ENCODE data around the gene QSOX2.

QSOX2 gene

GRCh38 chr9:136242918-136243525, 2.6 kb downstream of the QSOX2 start:
- H3K36me3 ChIP-seq (replicated peaks; ENCODE audit: insufficient read depth, low read length), result no peaks in the 10 kb centered on the region
- no peak for DNase-seq
- no peak overlapping the region for H3K9ac ChIP-seq (ENCODE audit: low read length)
- peaks cover 26% of the 10 kb centered on the region for H3F3A ChIP-seq (ENCODE audit: insufficient read depth, low read length)
- peaks cover 20% of the 10 kb centered on the region for H3K27me3 ChIP-seq (replicated peaks; ENCODE audit: insufficient read depth, low read length)
- no peak for TF ChIP-seq CTCF (IDR thresholded peaks at IDR 0.05; ENCODE audit: low read length)
- no peak for TF ChIP-seq EZH2 (optimal IDR thresholded peaks at IDR 0.05; ENCODE audit: low read depth, low read length)
- no peak for TF ChIP-seq EZH2phosphoT487 (IDR thresholded peaks at IDR 0.05; ENCODE audit: low read length)
- peak overlapping the region; percentile 42; the same call in 1 of the 2 replicates for H3K27ac ChIP-seq (ENCODE audit: low read length)
- H3K4me1 ChIP-seq (ENCODE audit: low read length), result peaks cover 37% of the 10 kb centered on the region
- H3K4me2 ChIP-seq (ENCODE audit: low read depth, low read length), result peak overlapping the region; percentile 98; the same call in 1 of the 2 replicates
- no peak overlapping the region for H3K4me3 ChIP-seq (ENCODE audit: low read length)
- H3K79me2 ChIP-seq (ENCODE audit: low read length), result peaks cover 72% of the 10 kb centered on the region
- H3K9me2 ChIP-seq (replicated peaks; ENCODE audit: insufficient read depth, low read length), result no peaks in the 10 kb centered on the region
- peaks cover 13% of the 10 kb centered on the region for H4K20me1 ChIP-seq (ENCODE audit: insufficient read depth, low read length)
- H3K9me3 ChIP-seq (replicated peaks; ENCODE audit: insufficient read depth, low read length), result no peaks in the 10 kb centered on the region
- H2AFZ ChIP-seq (ENCODE audit: low read length), result no peak overlapping the region

GRCh38 chr9:136242248-136242647, 3.4 kb downstream of the QSOX2 start:
- H3K79me2 ChIP-seq (ENCODE audit: low read length), result peaks cover 78% of the 10 kb centered on the region
- no peak overlapping the region for H2AFZ ChIP-seq (ENCODE audit: low read length)
- DNase-seq, result no peak
- H3K27me3 ChIP-seq (replicated peaks; ENCODE audit: insufficient read depth, low read length), result peaks cover 12% of the 10 kb centered on the region
- H3K4me2 ChIP-seq (ENCODE audit: low read depth, low read length), result no peak overlapping the region
- peaks cover 37% of the 10 kb centered on the region for H3K4me1 ChIP-seq (ENCODE audit: low read length)
- H3K27ac ChIP-seq (ENCODE audit: low read length), result no peak overlapping the region
- peaks cover 13% of the 10 kb centered on the region for H4K20me1 ChIP-seq (ENCODE audit: insufficient read depth, low read length)
- TF ChIP-seq EZH2 (optimal IDR thresholded peaks at IDR 0.05; ENCODE audit: low read depth, low read length) (no peak), CTCF (IDR thresholded peaks at IDR 0.05; ENCODE audit: low read length) (no peak), EZH2phosphoT487 (IDR thresholded peaks at IDR 0.05; ENCODE audit: low read length) (no peak)
- no peaks in the 10 kb centered on the region for H3K36me3 ChIP-seq (replicated peaks; ENCODE audit: insufficient read depth, low read length)
- H3K9me2 ChIP-seq (replicated peaks; ENCODE audit: insufficient read depth, low read length), result no peaks in the 10 kb centered on the region
- H3K9me3 ChIP-seq (replicated peaks; ENCODE audit: insufficient read depth, low read length), result no peaks in the 10 kb centered on the region
- no peak overlapping the region for H3K9ac ChIP-seq (ENCODE audit: low read length)
- H3F3A ChIP-seq (ENCODE audit: insufficient read depth, low read length), result peaks cover 26% of the 10 kb centered on the region
- H3K4me3 ChIP-seq (ENCODE audit: low read length), result no peak overlapping the region

- H4K20me1 ChIP-seq (ENCODE audit: insufficient read depth, low read length), result peaks cover 13% of the 10 kb centered on the region
- H3K9me2 ChIP-seq (replicated peaks; ENCODE audit: insufficient read depth, low read length), result no peaks in the 10 kb centered on the region
- DNase-seq, result no peak
- H3K79me2 ChIP-seq (ENCODE audit: low read length), result peaks cover 81% of the 10 kb centered on the region
- no peaks in the 10 kb centered on the region for H3K36me3 ChIP-seq (replicated peaks; ENCODE audit: insufficient read depth, low read length)
- H2AFZ ChIP-seq (ENCODE audit: low read length), result no peak overlapping the region
- no peaks in the 10 kb centered on the region for H3K9me3 ChIP-seq (replicated peaks; ENCODE audit: insufficient read depth, low read length)
- H3K9ac ChIP-seq (ENCODE audit: low read length), result no peak overlapping the region
- peaks cover 26% of the 10 kb centered on the region for H3F3A ChIP-seq (ENCODE audit: insufficient read depth, low read length)
- no peak overlapping the region for H3K27ac ChIP-seq (ENCODE audit: low read length)
- peaks cover 5% of the 10 kb centered on the region for H3K27me3 ChIP-seq (replicated peaks; ENCODE audit: insufficient read depth, low read length)
- no peak for TF ChIP-seq CTCF (IDR thresholded peaks at IDR 0.05; ENCODE audit: low read length)
- no peak for TF ChIP-seq EZH2phosphoT487 (IDR thresholded peaks at IDR 0.05; ENCODE audit: low read length)
- TF ChIP-seq EZH2 (optimal IDR thresholded peaks at IDR 0.05; ENCODE audit: low read depth, low read length), result no peak
- no peak overlapping the region for H3K4me2 ChIP-seq (ENCODE audit: low read depth, low read length)
- H3K4me3 ChIP-seq (ENCODE audit: low read length), result no peak overlapping the region
- H3K4me1 ChIP-seq (ENCODE audit: low read length), result peaks cover 37% of the 10 kb centered on the region
These were observed 4.1 kb downstream of the QSOX2 start for GRCh38 chr9:136241542-136241941.
